Activated T-cell treated with anti-CD3 and anti-CD28 coated beads, Interleukin-2, amount 50 U/mL, for 24 hours (primary cell): ENCODE data around the gene KIF17.

ENCODE experiments used
- DNase-seq: peaks from one replicate; pipeline ENCODE4 v3.0.0-alpha.2; 2020
- H3K27ac Mint-ChIP-seq: 2 replicates; pipeline ENCODE4 v1.8.0; 2020; ENCODE audit warnings: mild to moderate bottlenecking, mixed read lengths
- H3K27me3 Mint-ChIP-seq: 2 replicates; pipeline ENCODE4 v1.8.0; 2020; ENCODE audit warnings: mixed read lengths
- H3K36me3 Mint-ChIP-seq: 2 replicates; pipeline ENCODE4 v1.8.0; 2020; ENCODE audit warnings: low read depth, mixed read lengths
- H3K4me1 Mint-ChIP-seq: 2 replicates; pipeline ENCODE4 v1.8.0; 2020; ENCODE audit warnings: low read depth, mixed read lengths
- H3K4me3 Mint-ChIP-seq: 2 replicates; pipeline ENCODE4 v1.8.0; 2020; ENCODE audit warnings: mild to moderate bottlenecking, moderate library complexity, mixed read lengths
- H3K9me3 Mint-ChIP-seq: 2 replicates; pipeline ENCODE4 v1.8.0; 2020; ENCODE audit warnings: mixed read lengths

KIF17 gene

DNA sequence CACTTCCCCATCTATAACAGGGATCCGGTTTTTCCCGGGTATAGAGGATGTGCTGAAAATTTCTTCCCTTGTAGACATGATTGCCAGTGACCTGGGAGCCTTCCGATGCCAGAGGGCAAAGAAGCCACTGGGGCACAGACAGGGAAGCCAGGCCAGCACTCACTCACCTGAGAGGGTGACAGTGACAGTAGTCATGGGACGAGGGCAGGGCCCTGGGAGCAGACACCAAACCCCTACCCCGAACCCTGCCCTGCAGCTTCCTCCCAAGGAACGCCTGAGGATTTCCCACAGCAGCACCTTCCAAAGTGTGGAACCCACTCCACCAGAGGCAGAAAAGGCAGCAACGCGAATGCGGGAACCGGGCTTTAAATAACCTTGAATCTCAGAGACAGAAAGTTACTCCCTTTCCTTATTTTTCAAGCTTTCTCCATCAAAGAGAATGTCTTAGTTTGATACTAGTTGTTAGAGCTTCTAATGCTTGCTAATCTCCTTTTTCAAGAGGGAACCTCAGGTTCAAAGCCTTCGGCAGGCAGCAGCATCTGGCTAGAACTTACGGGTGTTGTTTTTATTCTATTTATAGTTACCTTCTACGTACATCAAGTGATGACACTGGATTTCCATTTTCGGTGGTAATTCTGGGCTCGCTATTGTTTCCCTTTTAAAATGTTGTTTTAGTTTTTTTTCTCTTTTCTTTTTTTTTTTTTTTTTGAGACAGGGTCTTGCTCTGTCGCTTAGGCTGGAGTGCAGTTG lies 59.5 kb downstream of the KIF17 start:
- peaks cover 83% of the 10 kb centered on the region for H3K36me3 Mint-ChIP-seq
- peak overlapping the region; percentile 100 for H3K27ac Mint-ChIP-seq
- H3K4me3 Mint-ChIP-seq = peak overlapping the region; percentile 97
- H3K27me3 Mint-ChIP-seq = no peaks in the 10 kb centered on the region
- H3K4me1 Mint-ChIP-seq = peaks cover 53% of the 10 kb centered on the region
- DNase-seq = no peak
- no peaks in the 10 kb centered on the region for H3K9me3 Mint-ChIP-seq

DNA sequence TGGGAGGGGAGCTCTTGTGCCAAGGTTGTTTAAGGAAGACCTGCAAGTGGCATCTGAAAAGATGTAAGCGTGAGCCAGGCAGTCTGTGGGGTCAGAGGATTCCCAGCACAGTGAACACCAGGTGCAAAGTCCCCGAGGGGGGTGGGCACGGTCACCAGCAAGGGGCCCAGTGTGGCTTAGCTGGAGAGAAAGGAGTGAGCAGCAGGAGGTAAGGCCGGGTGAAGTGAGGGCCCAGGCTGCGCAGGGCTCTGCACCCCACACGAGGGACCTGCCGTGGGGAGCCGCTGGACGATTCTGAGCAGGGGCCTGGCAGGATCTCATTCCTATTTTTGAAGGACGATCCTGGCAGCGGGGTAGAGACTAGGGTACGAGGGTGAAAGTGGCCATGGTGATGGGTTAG lies 60.8 kb downstream of the KIF17 start:
- Mint-ChIP-seq H3K9me3 (no peaks in the 10 kb centered on the region), H3K36me3 (peaks cover 95% of the 10 kb centered on the region), H3K27me3 (no peaks in the 10 kb centered on the region), H3K27ac (peak overlapping the region; percentile 100), H3K4me1 (peaks cover 45% of the 10 kb centered on the region), H3K4me3 (no peak overlapping the region)
- no peak for DNase-seq

DNA sequence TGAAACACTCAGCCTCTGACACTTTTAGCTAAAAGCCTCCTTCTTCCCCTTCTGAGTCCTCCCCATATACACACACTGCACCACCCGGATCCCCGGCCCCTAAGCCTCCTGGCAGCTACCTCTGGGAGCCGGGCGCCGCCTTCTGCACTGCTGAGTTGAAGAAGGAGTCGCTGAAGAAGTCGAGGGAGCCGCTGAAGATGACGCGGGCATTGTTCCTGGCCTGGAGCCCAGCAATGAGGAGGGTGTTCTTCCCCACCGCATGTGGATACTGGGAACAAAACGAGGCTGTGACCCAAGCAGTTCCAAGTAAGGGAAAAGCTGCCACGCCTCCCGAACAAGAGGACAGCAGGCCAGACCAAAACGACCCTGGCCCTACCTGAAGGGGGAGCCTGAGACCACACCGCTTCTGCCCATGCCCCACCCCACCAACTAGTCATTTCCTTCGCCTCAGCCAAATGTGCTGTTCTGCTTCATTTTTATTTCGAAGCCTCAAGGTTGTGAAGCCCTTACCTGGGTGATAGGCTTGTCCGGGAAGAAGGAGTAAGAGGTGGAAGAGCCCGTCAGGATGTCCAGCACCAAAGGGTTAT lies 63.6 kb downstream of the KIF17 start:
- Mint-ChIP-seq H3K4me1 (peaks cover 27% of the 10 kb centered on the region), H3K4me3 (no peak overlapping the region), H3K27me3 (no peaks in the 10 kb centered on the region), H3K36me3 (peaks cover 96% of the 10 kb centered on the region), H3K9me3 (no peaks in the 10 kb centered on the region), H3K27ac (peak overlapping the region; percentile 27)
- DNase-seq = no peak

DNA sequence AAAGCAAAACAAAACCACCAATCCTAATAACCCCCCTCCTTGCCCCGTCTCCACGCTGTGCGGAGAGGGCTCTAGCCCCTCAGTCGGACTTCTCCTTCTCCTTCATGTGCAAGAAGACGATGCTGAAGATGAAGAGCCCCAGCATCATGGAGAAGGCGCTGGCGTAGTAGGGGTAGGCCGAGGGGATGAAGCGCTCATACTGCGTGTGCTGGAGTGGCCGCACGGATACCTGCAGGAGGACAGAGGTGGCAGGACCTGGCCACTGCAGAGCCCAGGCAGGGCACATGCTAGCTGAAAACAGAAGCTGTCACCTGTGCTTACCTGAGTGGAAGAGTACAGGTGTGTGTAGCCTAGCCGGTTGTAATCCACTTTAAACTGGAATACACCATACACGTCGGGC lies 65.5 kb downstream of the KIF17 start:
- DNase-seq = no peak
- Mint-ChIP-seq H3K27me3 (no peaks in the 10 kb centered on the region), H3K27ac (peak overlapping the region; percentile 30), H3K4me1 (peaks cover 10% of the 10 kb centered on the region), H3K36me3 (peaks cover 93% of the 10 kb centered on the region), H3K4me3 (no peak overlapping the region), H3K9me3 (no peaks in the 10 kb centered on the region)

DNA sequence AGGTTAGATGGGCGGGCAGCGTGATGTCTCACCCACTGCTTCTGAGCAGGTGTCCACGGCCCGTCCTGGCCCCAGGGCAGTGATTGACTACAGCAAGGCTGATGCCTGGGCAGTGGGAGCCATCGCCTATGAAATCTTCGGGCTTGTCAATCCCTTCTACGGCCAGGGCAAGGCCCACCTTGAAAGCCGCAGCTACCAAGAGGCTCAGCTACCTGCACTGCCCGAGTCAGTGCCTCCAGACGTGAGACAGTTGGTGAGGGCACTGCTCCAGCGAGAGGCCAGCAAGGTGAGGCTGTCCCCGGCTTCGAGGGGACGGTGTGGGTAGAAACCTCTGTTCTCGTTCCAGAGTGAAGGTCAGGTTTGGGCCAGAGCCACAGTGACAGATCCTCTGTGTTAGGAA lies 68.9 kb downstream of the KIF17 start:
- Mint-ChIP-seq H3K9me3 (no peaks in the 10 kb centered on the region), H3K4me3 (no peak overlapping the region), H3K4me1 (no peaks in the 10 kb centered on the region), H3K27ac (no peak overlapping the region), H3K36me3 (peaks cover 69% of the 10 kb centered on the region), H3K27me3 (no peaks in the 10 kb centered on the region)
- no peak for DNase-seq

DNA sequence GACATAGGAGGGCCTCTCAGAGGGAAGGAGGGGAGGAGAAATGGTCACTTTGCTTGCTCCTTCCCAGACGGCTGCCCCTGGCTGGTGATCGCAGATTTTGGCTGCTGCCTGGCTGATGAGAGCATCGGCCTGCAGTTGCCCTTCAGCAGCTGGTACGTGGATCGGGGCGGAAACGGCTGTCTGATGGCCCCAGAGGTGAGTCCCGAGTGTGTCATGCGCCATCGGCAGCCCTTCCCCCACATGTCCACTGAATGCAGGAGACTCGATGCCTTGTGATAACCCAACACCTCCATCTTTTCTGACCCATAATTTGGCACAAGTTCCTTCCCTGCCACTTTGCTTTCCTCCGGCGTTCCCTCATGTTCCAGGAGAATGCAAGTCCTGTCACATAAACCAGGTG lies 69.4 kb downstream of the KIF17 start:
- no peak for DNase-seq
- peaks cover 64% of the 10 kb centered on the region for H3K36me3 Mint-ChIP-seq
- no peaks in the 10 kb centered on the region for H3K27me3 Mint-ChIP-seq
- no peak overlapping the region for H3K27ac Mint-ChIP-seq
- no peaks in the 10 kb centered on the region for H3K9me3 Mint-ChIP-seq
- H3K4me1 Mint-ChIP-seq = no peaks in the 10 kb centered on the region
- H3K4me3 Mint-ChIP-seq = no peak overlapping the region

DNA sequence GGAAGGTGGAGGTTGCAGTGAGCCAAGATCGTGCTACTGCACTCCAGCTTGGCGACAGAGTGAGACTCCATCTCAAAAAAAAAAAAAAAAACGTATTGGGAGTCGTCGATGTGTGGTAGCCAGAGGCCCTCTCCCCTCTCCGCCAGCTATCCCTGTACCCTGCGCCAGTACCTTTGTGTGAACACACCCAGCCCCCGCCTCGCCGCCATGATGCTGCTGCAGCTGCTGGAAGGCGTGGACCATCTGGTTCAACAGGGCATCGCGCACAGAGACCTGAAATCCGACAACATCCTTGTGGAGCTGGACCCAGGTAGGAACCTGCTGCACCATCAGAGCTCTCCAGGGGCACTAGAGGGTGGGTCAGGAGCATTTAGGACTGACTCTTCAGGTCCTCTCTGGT lies 72.4 kb downstream of the KIF17 start:
- Mint-ChIP-seq H3K36me3 (peaks cover 35% of the 10 kb centered on the region), H3K27ac (no peak overlapping the region), H3K4me1 (no peaks in the 10 kb centered on the region), H3K9me3 (no peaks in the 10 kb centered on the region), H3K4me3 (no peak overlapping the region), H3K27me3 (no peaks in the 10 kb centered on the region)
- no peak for DNase-seq

DNA sequence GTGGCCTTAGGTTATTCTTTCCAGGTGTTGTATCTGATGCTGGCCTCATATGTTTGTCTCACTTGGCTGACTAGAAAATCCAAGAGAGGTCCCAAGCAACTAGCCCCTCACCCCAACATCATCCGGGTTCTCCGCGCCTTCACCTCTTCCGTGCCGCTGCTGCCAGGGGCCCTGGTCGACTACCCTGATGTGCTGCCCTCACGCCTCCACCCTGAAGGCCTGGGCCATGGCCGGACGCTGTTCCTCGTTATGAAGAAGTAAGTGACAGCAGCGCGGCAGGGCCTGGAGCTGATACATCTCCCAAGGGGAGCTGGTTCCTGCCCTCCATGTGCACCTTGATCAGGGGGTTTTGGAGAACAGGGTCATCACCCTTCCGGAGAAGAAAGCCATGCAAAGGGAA lies 73.4 kb downstream of the KIF17 start:
- Mint-ChIP-seq H3K27ac (no peak overlapping the region), H3K9me3 (no peaks in the 10 kb centered on the region), H3K4me3 (no peak overlapping the region), H3K4me1 (peaks cover 2% of the 10 kb centered on the region), H3K27me3 (no peaks in the 10 kb centered on the region), H3K36me3 (peaks cover 28% of the 10 kb centered on the region)
- DNase-seq = no peak

GRCh38 chr1:20643080-20643479 lies 74.7 kb downstream of the KIF17 start:
- Mint-ChIP-seq H3K4me1 (peaks cover 2% of the 10 kb centered on the region), H3K27me3 (no peaks in the 10 kb centered on the region), H3K27ac (no peak overlapping the region), H3K36me3 (peaks cover 19% of the 10 kb centered on the region), H3K9me3 (no peaks in the 10 kb centered on the region), H3K4me3 (no peak overlapping the region)
- DNase-seq = no peak

DNA sequence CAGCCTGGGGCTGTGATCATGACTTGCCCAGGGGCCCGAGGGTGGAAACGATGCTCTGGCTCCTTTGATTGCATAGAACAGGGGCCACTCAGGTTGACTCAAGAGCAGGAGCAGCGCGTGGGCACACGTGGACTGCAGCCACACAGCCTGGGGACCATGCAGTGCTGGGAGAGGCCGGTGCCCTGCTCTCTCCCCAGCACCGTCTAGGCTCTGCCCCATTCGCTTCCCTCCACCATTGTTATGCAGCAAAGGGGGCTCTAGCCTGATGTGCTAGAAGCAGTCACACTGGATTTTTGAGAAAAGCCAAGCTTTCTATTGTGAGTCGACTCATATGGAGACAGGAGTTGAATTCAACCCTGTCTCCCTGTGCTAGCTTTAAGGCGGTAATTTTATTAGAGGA lies 75.8 kb downstream of the KIF17 start:
- Mint-ChIP-seq H3K4me1 (peaks cover 2% of the 10 kb centered on the region), H3K36me3 (peaks cover 18% of the 10 kb centered on the region), H3K9me3 (no peaks in the 10 kb centered on the region), H3K27ac (no peak overlapping the region), H3K4me3 (no peak overlapping the region), H3K27me3 (no peaks in the 10 kb centered on the region)
- DNase-seq = no peak

DNA sequence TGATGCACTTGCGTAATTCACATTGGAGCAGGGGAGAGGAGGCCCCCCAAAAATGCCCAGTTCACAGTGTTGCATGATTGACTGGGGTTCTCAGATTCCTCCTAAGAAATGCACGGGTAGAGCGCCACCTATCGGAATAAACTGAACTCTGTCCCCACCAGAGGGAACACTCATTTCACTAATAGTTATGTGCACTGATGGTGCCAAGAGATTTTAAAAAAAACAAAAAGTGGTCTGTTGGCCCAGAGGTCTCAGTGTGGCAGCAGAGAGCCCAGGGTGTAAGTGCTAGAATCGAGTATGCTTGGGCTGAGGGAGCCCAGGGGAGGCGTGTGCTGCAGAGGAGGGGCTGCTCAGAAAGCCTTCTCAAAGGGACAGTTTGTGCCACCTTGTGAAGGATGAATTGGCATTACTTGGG lies 77.6 kb downstream of the KIF17 start:
- H3K27me3 Mint-ChIP-seq = no peaks in the 10 kb centered on the region
- peak; percentile 55 for DNase-seq
- no peaks in the 10 kb centered on the region for H3K9me3 Mint-ChIP-seq
- peaks cover 2% of the 10 kb centered on the region for H3K4me1 Mint-ChIP-seq
- H3K4me3 Mint-ChIP-seq = no peak overlapping the region
- H3K36me3 Mint-ChIP-seq = peaks cover 18% of the 10 kb centered on the region
- no peak overlapping the region for H3K27ac Mint-ChIP-seq

DNA sequence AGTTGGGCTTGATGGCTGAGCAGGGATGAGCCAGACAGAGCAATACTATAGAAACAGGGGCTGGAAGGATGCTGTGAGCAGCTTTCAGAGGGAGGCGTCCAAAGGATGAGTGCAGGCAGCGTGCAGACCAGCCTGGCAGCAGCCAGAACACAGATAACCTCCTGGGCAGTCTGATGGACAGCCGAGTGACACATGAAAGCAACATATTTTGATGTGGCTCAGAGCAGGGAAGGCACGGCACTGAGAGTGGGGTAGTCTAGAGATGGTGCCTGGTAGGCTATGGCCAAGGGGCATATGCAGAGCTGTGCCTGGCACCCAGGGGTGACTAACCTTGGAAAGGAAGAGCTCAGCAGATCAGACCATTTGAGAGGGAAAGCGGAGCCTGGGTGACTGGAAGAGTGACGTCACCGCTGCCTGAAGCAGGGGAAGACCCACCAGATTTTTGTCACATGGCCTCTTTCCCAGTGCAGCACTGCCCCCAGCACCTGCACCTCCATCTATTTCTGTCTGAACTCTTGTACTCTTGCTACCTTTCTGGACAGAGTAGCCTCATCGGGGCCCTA lies 80.9 kb downstream of the KIF17 start:
- Mint-ChIP-seq H3K4me1 (peaks cover 15% of the 10 kb centered on the region), H3K27me3 (no peaks in the 10 kb centered on the region), H3K27ac (no peak overlapping the region)

DNA sequence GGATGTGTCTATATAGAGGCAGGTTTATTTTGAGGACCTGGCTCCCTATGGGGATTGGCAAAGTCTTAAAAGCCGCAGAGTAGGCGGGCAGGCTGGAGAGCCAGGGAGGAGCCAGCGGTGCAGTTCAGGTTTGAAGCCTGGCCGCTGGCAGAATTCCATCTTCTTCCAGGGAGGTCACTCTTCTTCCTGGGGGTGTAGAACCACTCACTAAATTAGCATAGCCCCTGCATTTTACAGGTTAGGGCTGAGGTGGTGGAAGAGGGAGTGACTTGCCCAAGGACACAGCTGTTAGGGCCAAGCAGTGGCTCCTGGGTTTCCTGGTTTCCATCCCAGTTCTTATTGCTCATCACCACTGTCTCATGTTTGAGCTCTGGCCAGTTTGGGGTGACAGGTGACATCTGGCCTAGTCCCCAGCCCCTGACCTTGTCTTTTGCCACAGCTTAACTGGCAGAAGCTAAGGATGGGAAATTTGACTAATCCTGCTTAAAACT lies 83.2 kb downstream of the KIF17 start:
- peaks cover 7% of the 10 kb centered on the region for H3K36me3 Mint-ChIP-seq
- H3K4me1 Mint-ChIP-seq = peaks cover 13% of the 10 kb centered on the region
- H3K9me3 Mint-ChIP-seq = no peaks in the 10 kb centered on the region
- DNase-seq = no peak
- no peaks in the 10 kb centered on the region for H3K27me3 Mint-ChIP-seq
- H3K27ac Mint-ChIP-seq = peak overlapping the region; percentile 74
- peak overlapping the region; percentile 81 for H3K4me3 Mint-ChIP-seq

More for the DNA sequence above, 80.9 kb downstream of the KIF17 start:
- H3K9me3 Mint-ChIP-seq = no peaks in the 10 kb centered on the region
- no peak for DNase-seq
- H3K4me3 Mint-ChIP-seq = no peak overlapping the region
- H3K36me3 Mint-ChIP-seq = peaks cover 10% of the 10 kb centered on the region

DNA sequence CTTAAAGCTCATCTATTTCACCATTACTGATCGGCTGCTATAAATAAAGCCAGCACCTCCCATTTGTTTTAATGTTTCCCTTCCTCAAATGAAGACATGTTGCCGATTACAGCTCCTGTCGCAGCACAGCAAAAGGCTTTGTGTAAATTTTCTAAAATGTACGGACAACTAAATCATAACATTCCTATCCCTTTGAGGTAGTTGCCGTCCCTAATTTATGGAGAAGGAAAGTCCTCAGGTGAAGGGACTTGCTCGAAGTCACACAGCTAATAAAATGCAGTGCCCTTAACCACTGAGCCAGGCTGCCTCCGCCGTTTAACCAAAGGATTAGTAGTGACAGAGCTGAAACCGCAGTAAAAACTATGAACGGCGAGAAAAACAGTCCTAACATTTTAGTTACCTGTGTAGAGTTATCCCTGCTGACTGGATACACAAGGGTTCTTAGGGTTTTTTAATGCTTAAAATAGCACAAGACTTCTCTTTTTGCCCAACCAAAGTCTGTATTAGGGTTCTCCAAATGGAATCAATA lies 83.7 kb downstream of the KIF17 start:
- Mint-ChIP-seq H3K36me3 (peaks cover 7% of the 10 kb centered on the region), H3K4me3 (peak overlapping the region; percentile 81), H3K9me3 (peaks cover 3% of the 10 kb centered on the region), H3K27ac (peak overlapping the region; percentile 74), H3K4me1 (peaks cover 13% of the 10 kb centered on the region), H3K27me3 (no peaks in the 10 kb centered on the region)
- DNase-seq = no peak
